NCI-H2107 treated with DMSO at 0.1 percent for 48 hours (cell line): Measurements from ENCODE around the gene FLYWCH2.
"Not testable (repeated sequence)": the region's sequence is repeated elsewhere in the genome, so short reads cannot be mapped to it uniquely, and the experiment has no call there.

Experiments
- DNase-seq: peaks from one replicate; lab custom pipeline; 2025; ENCODE audit not compliant: unreplicated experiment; lab: John Stamatoyannopoulos, UW

FLYWCH2 gene

DNA sequence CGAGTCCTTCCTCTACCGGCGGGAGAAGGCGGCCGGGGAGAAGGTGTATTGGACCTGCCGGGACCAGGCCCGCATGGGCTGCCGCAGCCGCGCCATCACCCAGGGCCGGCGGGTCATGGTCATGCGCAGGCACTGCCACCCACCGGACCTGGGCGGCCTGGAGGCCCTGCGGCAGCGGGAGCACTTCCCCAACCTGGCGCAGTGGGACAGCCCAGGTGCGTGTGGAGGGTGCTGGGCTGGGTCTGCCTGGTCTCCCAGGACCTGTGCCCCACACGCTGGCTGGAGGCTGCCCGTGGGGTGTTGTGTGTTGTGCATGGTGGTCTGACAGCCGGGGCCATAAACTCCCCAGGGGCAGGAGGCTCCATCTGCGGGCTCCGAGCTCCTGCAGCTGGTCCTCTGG, 54.2 kb downstream of the FLYWCH2 start:
- DNase-seq, result no peak

DNA sequence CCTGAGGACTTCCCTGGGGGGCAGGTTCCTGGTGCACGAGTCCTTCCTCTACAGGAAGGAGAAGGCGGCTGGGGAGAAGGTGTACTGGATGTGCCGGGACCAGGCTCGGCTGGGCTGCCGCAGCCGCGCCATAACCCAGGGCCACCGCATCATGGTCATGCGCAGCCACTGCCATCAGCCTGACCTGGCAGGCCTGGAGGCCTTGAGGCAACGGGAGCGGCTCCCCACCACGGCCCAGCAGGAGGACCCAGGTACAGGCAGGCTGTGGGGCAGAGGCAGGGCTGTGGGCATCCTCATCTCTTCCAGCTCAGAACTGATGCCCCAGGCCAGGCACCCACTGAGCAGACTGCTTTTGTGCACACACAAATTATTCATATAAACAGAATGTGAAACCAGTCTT, 55.2 kb downstream of the FLYWCH2 start:
- DNase-seq, result no peak

DNA sequence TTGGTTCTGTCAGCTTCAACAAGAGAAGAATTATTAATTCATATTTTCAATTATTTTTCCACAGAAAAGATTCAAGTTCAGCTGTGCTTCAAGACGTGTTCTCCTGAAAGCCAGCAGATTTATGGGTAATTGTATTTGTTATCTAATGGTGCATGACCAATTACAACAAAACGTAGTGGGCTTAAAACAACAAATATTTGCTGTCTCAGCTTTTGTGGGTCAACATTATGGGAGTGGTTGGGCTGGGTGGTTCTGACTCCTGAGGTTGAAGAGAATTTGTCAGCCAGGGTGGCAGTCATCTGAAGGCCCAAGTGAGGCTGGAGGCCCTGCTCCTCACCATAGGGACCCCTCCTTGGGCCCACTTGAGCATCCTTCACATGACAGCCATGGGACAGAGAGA, 57.0 kb downstream of the FLYWCH2 start:
- DNase-seq, result no peak

DNA sequence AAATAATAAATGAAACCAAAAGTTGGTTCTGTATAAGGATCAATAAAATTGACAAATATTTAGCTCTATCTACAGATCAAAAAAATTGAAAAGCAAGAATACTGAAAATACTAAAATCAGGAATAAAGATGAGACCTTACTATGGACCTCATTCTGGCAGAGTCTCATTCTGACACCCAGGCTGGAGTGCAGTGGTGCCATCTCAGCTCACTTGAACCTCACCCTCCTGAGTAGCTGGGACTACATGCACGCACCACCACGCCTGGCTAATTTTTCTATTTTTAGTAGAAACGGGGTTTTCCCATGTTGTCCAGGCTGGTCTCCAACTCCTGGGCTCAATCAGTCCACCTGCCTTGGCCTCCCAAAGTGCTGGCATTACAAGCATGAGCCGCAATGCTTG, 59.0 kb downstream of the FLYWCH2 start:
- no peak for DNase-seq

DNA sequence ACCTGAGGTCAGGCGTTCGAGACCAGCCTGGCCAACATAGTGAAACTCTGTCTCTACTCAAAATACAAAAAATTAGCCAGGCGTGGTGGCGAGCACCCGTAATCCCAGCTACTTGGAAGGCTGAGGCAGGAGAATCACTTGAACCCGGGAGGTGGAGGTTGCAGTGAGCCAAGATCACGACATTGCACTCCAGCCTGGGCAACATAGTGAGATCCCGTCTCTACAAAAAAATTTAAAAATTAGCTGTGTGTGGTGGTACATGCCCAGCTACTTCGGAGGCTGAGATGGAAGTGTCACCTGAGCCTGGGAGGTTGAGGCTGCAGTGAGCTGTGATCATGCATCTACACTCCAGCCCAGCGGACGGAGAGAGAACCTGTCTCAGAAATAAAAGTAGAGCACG, 60.7 kb downstream of the FLYWCH2 start:
- DNase-seq, result not testable (repeated sequence)

DNA sequence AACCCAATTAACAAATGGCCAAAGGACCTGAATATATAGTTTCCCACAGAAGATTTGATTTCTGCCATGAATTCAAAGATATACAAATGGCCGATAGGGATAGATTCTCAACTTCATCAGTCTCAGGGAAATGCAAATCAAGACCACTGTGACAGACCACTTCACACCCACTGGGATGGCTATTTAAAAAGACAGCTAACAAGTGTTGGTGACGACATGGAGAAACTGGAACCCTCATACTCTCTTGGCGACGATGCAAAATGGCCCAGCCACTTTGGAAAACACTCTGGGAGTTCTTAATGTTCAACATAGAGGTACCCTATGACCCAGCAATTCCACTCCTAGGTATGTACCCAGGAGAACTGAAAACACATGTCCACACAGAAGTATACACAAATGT, 63.6 kb downstream of the FLYWCH2 start:
- no peak for DNase-seq
